ENCODE measurements around the gene CLCN5. TPM values are rescaled to one million over a fixed set of nuclear protein-coding genes. Genes with fewer than 3 reads are reported as not detected.

The CLCN5 gene
- total and polyA plus RNA-seq, 4 donors: 2.7 to 18.5 (median 7.5) TPM

DNA sequence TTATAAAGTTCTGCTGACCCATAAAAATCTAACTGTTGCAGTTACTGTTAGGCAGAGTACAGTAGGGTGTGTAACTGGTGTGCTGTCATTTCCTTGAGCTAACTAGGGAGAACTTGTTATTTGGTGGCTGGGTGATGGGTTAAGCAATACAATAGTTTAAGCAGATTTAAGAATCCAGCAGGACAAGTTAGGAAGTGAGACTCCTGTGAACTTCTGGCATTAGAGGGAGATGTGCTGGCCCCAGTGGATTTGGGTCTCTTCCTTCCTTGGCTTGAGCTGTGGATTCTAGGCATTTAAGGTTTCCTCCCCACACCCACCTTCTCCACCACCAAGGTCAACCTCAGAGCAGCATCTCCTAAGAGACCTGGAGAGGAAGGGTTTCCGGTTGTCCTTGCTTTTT is 70.5 kb downstream of the CLCN5 start:
- WGBS, 2 donors: 69 to 77% methylated on average over 1 of the region's 1 CpG
- H3K27me3 ChIP-seq (ENCODE audit: control insufficient read depth in 3 of 3, insufficient read depth in 3 of 3, low read length in 2 of 3): peaks cover 0 to 9% (median 7%) of the 10 kb centered on the region in 3 donors
- ATAC-seq (ENCODE audit: insufficient read depth, low FRiP score) (no peak), DNase-seq (no peak)
- TF ChIP-seq, protein P1, sequence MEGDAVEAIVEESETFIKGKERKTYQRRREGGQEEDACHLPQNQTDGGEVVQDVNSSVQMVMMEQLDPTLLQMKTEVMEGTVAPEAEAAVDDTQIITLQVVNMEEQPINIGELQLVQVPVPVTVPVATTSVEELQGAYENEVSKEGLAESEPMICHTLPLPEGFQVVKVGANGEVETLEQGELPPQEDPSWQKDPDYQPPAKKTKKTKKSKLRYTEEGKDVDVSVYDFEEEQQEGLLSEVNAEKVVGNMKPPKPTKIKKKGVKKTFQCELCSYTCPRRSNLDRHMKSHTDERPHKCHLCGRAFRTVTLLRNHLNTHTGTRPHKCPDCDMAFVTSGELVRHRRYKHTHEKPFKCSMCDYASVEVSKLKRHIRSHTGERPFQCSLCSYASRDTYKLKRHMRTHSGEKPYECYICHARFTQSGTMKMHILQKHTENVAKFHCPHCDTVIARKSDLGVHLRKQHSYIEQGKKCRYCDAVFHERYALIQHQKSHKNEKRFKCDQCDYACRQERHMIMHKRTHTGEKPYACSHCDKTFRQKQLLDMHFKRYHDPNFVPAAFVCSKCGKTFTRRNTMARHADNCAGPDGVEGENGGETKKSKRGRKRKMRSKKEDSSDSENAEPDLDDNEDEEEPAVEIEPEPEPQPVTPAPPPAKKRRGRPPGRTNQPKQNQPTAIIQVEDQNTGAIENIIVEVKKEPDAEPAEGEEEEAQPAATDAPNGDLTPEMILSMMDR (IDR thresholded peaks at IDR 0.05; ENCODE audit: control extremely low read depth, extremely low read depth): no peak
- H3K27ac ChIP-seq (ENCODE audit: low read depth in 1 of 2, low read length in 1 of 2): no peak overlapping the region
- no peaks in the 10 kb centered on the region for H3K9me3 ChIP-seq (ENCODE audit: control insufficient read depth in 4 of 4, insufficient read depth in 3 of 4, low read length in 3 of 4)
- peaks cover 0 to 2% (median 0%) of the 10 kb centered on the region in 5 donors for H3K4me1 ChIP-seq (ENCODE audit: control insufficient read depth in 5 of 5, insufficient read depth in 5 of 5, low read length in 5 of 5)
- H3K9ac ChIP-seq (ENCODE audit: insufficient read depth in 1 of 2, low read length in 2 of 2): no peak overlapping the region
- H3K36me3 ChIP-seq (ENCODE audit: control insufficient read depth in 4 of 4, insufficient read depth in 4 of 4, low read length in 4 of 4): no peaks in the 10 kb centered on the region
- H3K4me3 ChIP-seq: no peak overlapping the region

DNA sequence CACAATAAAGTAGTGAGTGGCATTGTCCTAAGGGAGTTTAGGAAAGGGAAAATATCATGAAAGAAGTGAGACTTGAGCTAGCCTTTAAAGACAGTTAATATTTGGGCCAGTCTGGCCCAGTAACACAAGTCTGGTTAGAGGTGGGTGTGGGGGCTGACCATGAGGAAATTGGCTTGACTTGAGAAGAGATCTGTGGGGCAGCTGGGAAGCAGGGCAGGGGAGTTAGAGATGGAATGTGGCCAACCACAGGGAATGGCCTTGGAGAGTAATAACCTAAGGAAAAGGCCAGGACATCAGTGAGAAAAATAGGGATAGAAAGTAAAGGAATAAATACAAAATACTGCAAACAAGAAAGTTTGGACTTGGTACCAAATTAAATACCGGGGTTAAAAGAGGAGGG is 71.3 kb downstream of the CLCN5 start:
- H3K27ac ChIP-seq (ENCODE audit: low read depth in 1 of 2, low read length in 1 of 2): no peak overlapping the region
- no peaks in the 10 kb centered on the region for H3K36me3 ChIP-seq (ENCODE audit: control insufficient read depth in 4 of 4, insufficient read depth in 4 of 4, low read length in 4 of 4)
- H3K4me3 ChIP-seq: no peak overlapping the region
- TF ChIP-seq, protein P1 (IDR thresholded peaks at IDR 0.05; ENCODE audit: control extremely low read depth, extremely low read depth): no peak
- ATAC-seq (ENCODE audit: insufficient read depth, low FRiP score): no peak
- DNase-seq: no peak
- H3K27me3 ChIP-seq (ENCODE audit: control insufficient read depth in 3 of 3, insufficient read depth in 3 of 3, low read length in 2 of 3): peaks cover 0 to 9% (median 9%) of the 10 kb centered on the region in 3 donors
- no peak overlapping the region for H3K9ac ChIP-seq (ENCODE audit: insufficient read depth in 1 of 2, low read length in 2 of 2)
- no peaks in the 10 kb centered on the region for H3K9me3 ChIP-seq (ENCODE audit: control insufficient read depth in 4 of 4, insufficient read depth in 3 of 4, low read length in 3 of 4)
- 81 to 100% methylated on average over 1 of the region's 1 CpG for WGBS, 2 donors
- H3K4me1 ChIP-seq (ENCODE audit: control insufficient read depth in 5 of 5, insufficient read depth in 5 of 5, low read length in 5 of 5): peaks cover 0 to 2% (median 0%) of the 10 kb centered on the region in 5 donors

DNA sequence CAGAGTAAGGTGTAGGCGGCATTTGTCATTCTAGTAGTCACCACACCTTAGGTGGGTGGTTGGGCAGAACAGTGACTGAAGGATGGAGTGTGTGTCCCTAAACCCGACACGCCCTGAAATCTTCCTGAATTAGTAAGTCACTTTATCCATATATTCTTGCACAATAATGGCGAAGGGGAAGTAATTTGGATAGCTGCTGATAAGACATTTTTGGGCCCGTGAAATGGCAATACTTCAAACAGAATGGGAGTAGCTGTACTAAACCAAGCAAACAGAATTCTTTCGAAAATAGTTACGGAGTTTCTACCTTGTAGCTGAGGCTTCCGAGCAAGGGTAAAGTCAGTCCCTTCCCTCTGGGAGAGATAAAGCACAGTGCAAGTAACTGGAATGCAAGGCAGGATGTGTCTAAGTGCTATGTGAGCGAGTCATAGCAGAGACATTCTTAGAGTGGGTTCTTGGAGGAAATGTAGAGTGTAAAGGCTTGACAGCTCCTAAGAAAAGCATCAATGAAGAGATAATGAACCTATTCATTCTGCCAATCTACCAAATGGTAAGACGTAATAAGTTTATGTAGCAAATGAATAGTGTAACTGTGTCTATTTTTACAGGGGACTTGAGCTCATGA is 72.8 kb downstream of the CLCN5 start:
- ATAC-seq (ENCODE audit: insufficient read depth, low FRiP score): peak; percentile 44

More for the DNA sequence above, 72.8 kb downstream of the CLCN5 start:
- Histone ChIP-seq H3K4me3 (no peak overlapping the region), H3K9me3 (ENCODE audit: control insufficient read depth in 4 of 4, insufficient read depth in 3 of 4, low read length in 3 of 4) (no peaks in the 10 kb centered on the region), H3K9ac (ENCODE audit: insufficient read depth in 1 of 2, low read length in 2 of 2) (no peak overlapping the region), H3K27ac (ENCODE audit: low read depth in 1 of 2, low read length in 1 of 2) (no peak overlapping the region), H3K36me3 (ENCODE audit: control insufficient read depth in 4 of 4, insufficient read depth in 4 of 4, low read length in 4 of 4) (no peaks in the 10 kb centered on the region), H3K4me1 (ENCODE audit: control insufficient read depth in 5 of 5, insufficient read depth in 5 of 5, low read length in 5 of 5) (peaks cover 0 to 2% (median 0%) of the 10 kb centered on the region in 5 donors), H3K27me3 (ENCODE audit: control insufficient read depth in 3 of 3, insufficient read depth in 3 of 3, low read length in 2 of 3) (peaks cover 0 to 9% (median 9%) of the 10 kb centered on the region in 3 donors)
- 65 to 80% methylated on average over 10 of the region's 10 CpGs for WGBS, 2 donors
- peak in 1 of 3 donors; percentile 15 for DNase-seq
- TF ChIP-seq, protein P1 (IDR thresholded peaks at IDR 0.05; ENCODE audit: control extremely low read depth, extremely low read depth): no peak
